HCT116 (cell line): ENCODE results near the gene SEPHS1. TPM values are rescaled to one million over a fixed set of nuclear protein-coding genes. Genes with fewer than 3 reads are reported as not detected.

Source experiments
- ATAC-seq: fragments of 200-7000 bp; cut with Tn5 transposase; 2 replicates; pipeline ENCODE4 v1.9.1; 2020; ENCODE audit warnings: mild to moderate bottlenecking, moderate library complexity
- BruUV-seq: library from RNA; stranded (reverse); fragments of 400-500 nt; replicated peaks from 2 replicates; lab custom pipeline; 2021; lab: Mats Ljungman, UMichigan
- CTCF ChIA-PET: fragments of 300-600 bp; sonication (Branson Sonifier 250); formaldehyde crosslinking; loops from one replicate; lab custom pipeline; 2021; ENCODE audit warnings: antibody characterized with exemption; lab: Charles Lee
- POLR2A ChIA-PET: fragments of 300-600, 350-600 bp; sonication (Branson Sonifier 250); formaldehyde crosslinking; loops from one replicate; lab custom pipeline; 2021; ENCODE audit warnings: antibody characterized with exemption; lab: Charles Lee
- RAD21 ChIA-PET, 2 experiments: fragments of 300-600 bp; sonication (Branson Sonifier 250); formaldehyde crosslinking; loops; one replicate each; lab custom pipeline; 2023; ENCODE audit warnings: low total read pairs in 2 of 2; ENCODE audit not compliant: uncharacterized antibody in 2 of 2, unreplicated experiment in 2 of 2, low non-redundant PET in 1 of 2; lab: Charles Lee
- DNase-seq: peaks from one replicate; pipeline ENCODE4 v3.0.0-alpha.2; 2010; ENCODE audit warnings: low read depth, low spot score
- H2AFZ ChIP-seq: fragments of 200-600 bp; shearing (Covaris generic), sonication (generic); 2 replicates; pipeline ENCODE4 v1.6.1; 2017; ENCODE audit warnings: low read depth, mixed run types, mixed read lengths, antibody characterized with exemption, low read length; ENCODE audit not compliant: poor library complexity, severe bottlenecking
- H3K27ac ChIP-seq: 2 replicates; pipeline ENCODE4 v1.5.1; 2012; ENCODE audit warnings: low read depth, low read length
- H3K27me3 ChIP-seq: fragments of 200-600 bp; sonication (generic); 2 replicates; pipeline ENCODE4 v1.6.1; 2016; ENCODE audit warnings: mixed run types, low read length, mixed read lengths; ENCODE audit not compliant: insufficient read depth
- H3K36me3 ChIP-seq, 2 experiments: fragments of 200-500 bp in 1 of 2; fragments of 200-600 bp in 1 of 2; sonication (Bioruptor generic) in 1 of 2; sonication (generic) in 1 of 2; 2 replicates each; pipeline versions ENCODE4 v1.5.1 to v1.6.1; 2014 to 2016; ENCODE audit warnings: low read length in 2 of 2, inconsistent platforms in 1 of 2, mixed read lengths in 1 of 2, mixed run types in 1 of 2; ENCODE audit not compliant: insufficient read depth in 2 of 2, control insufficient read depth in 1 of 2
- H3K4me1 ChIP-seq, 2 experiments: fragments of 200-600 bp in 1 of 2; sonication (generic) in 1 of 2; 2 replicates each; pipeline versions ENCODE4 v1.5.1 to v1.6.1; 2012 to 2017; ENCODE audit warnings: low read length in 2 of 2, inconsistent platforms in 1 of 2, mild to moderate bottlenecking in 1 of 2, mixed read lengths in 1 of 2, mixed run types in 1 of 2, moderate library complexity in 1 of 2; ENCODE audit not compliant: insufficient read depth in 2 of 2, control insufficient read depth in 1 of 2
- H3K4me2 ChIP-seq: fragments of 200-600 bp; sonication (generic); 2 replicates; pipeline ENCODE4 v1.6.1; 2017; ENCODE audit warnings: mixed run types, low read length, mixed read lengths
- H3K4me3 ChIP-seq, 2 experiments: fragments of 200-600 bp in 1 of 2; sonication (generic) in 1 of 2; replicated peaks in 1 of 2; 2 replicates each; pipeline ENCODE4 v1.5.1; 2011 to 2016; ENCODE audit warnings: low read length in 2 of 2, control low read depth in 1 of 2, low read depth in 1 of 2, mild to moderate bottlenecking in 1 of 2, mixed read lengths in 1 of 2, mixed run types in 1 of 2
- H3K79me2 ChIP-seq: fragments of 200-600 bp; sonication (generic); 2 replicates; pipeline ENCODE4 v1.6.1; 2017; ENCODE audit warnings: mild to moderate bottlenecking, mixed run types, low read length, moderate library complexity, mixed read lengths; ENCODE audit not compliant: insufficient read depth
- H3K9ac ChIP-seq: fragments of 200-600 bp; sonication (generic); 2 replicates; pipeline ENCODE4 v1.6.1; 2016; ENCODE audit warnings: low read length, mixed read lengths
- H3K9me2 ChIP-seq: fragments of 200-600 bp; sonication (generic), shearing (Covaris generic); 2 replicates; pipeline ENCODE4 v1.6.1; 2017; ENCODE audit warnings: mixed run types, mild to moderate bottlenecking, moderate library complexity; ENCODE audit not compliant: insufficient read depth
- H3K9me3 ChIP-seq, 2 experiments: fragments of 200-500 bp in 1 of 2; fragments of 200-600 bp in 1 of 2; sonication (Bioruptor generic) in 1 of 2; sonication (generic) in 1 of 2; 2 replicates each; pipeline ENCODE4 v1.6.1; 2014 to 2017; ENCODE audit warnings: low read length in 2 of 2, mixed read lengths in 2 of 2, inconsistent platforms in 1 of 2, low read depth in 1 of 2, mild to moderate bottlenecking in 1 of 2, mixed run types in 1 of 2, moderate library complexity in 1 of 2; ENCODE audit not compliant: control insufficient read depth in 1 of 2, insufficient read depth in 1 of 2
- H4K20me1 ChIP-seq: fragments of 200-600 bp; sonication (generic), shearing (Covaris generic); 2 replicates; pipeline ENCODE4 v1.6.1; 2017; ENCODE audit warnings: mixed run types, mild to moderate bottlenecking, moderate library complexity; ENCODE audit not compliant: insufficient read depth
- CTCF ChIP-seq, 3 experiments: fragments of 200-600 bp in 1 of 3; sonication (generic) in 1 of 3; IDR thresholded peaks in 2 of 3; conservative IDR thresholded peaks in 1 of 3; 2 replicates each; pipeline ENCODE4 v1.5.1; 2012 to 2017; ENCODE audit warnings: low read depth in 2 of 3, low read length in 2 of 3, antibody characterized with exemption in 1 of 3, borderline replicate concordance in 1 of 3, control low read depth in 1 of 3, mild to moderate bottlenecking in 1 of 3, mixed read lengths in 1 of 3, mixed run types in 1 of 3, moderate library complexity in 1 of 3; ENCODE audit not compliant: insufficient read depth in 1 of 3
- EGR1 ChIP-seq: IDR thresholded peaks from 2 replicates; pipeline ENCODE4 v1.6.1; 2012; ENCODE audit warnings: low read depth
- EZH2 ChIP-seq: fragments of 200-600 bp; sonication (generic); IDR thresholded peaks from 2 replicates; pipeline ENCODE4 v1.6.1; 2017; ENCODE audit warnings: antibody characterized with exemption, mixed run types
- EZH2phosphoT487 ChIP-seq: fragments of 200-600 bp; IDR thresholded peaks from 2 replicates; pipeline ENCODE4 v1.6.1; 2018; ENCODE audit warnings: antibody characterized with exemption, borderline replicate concordance
- JUND ChIP-seq: IDR thresholded peaks from 2 replicates; pipeline ENCODE4 v1.6.1; 2012
- MAX ChIP-seq: IDR thresholded peaks from 2 replicates; pipeline ENCODE4 v1.6.1; 2012
- POLR2A ChIP-seq: IDR thresholded peaks from 2 replicates; pipeline ENCODE4 v1.7.0; 2011; ENCODE audit warnings: borderline replicate concordance; ENCODE audit not compliant: insufficient read depth, insufficient read length; ENCODE audit errors: extremely low read depth
- POLR2AphosphoS5 ChIP-seq: IDR thresholded peaks from 2 replicates; pipeline ENCODE4 v1.6.1; 2011; ENCODE audit warnings: mild to moderate bottlenecking, low read depth, low read length, moderate library complexity
- RAD21 ChIP-seq: IDR thresholded peaks from 2 replicates; pipeline ENCODE4 v1.6.1; 2012; ENCODE audit warnings: low read depth, mild to moderate bottlenecking
- SIN3A ChIP-seq: IDR thresholded peaks from 2 replicates; pipeline ENCODE4 v1.6.1; 2012; ENCODE audit warnings: low read depth
- TCF7L2 ChIP-seq: IDR thresholded peaks from 2 replicates; pipeline ENCODE4 v1.7.0; 2011; ENCODE audit warnings: borderline replicate concordance, inconsistent platforms; ENCODE audit not compliant: insufficient read depth, insufficient read length; ENCODE audit errors: extremely low read depth
- ZBTB33 ChIP-seq: IDR thresholded peaks from 2 replicates; pipeline ENCODE4 v1.6.1; 2011; ENCODE audit warnings: mild to moderate bottlenecking, low read length, moderate library complexity; ENCODE audit not compliant: insufficient replicate concordance; ENCODE audit errors: extremely low read depth
- ZFX ChIP-seq: fragments of 450-650 bp; IDR thresholded peaks from 2 replicates; pipeline ENCODE4 v1.6.1; 2017
- intact Hi-C: fragments of 100-400 bp; cut with micrococcal nuclease; formaldehyde crosslinking; loops from 2 replicates; pipeline ENCODE4 v1.10.0; 2022
- total RNA-seq: library from RNA; stranded (reverse); gene quantifications from one replicate; pipeline ENCODE4 v1.2.1, GENCODE V29; 2021; ENCODE audit not compliant: unreplicated experiment

Gene SEPHS1
- total RNA-seq, 1 experiment from 2014 or later, result 51.7 TPM

GRCh38 chr10:13302821-13303555, 45.1 kb downstream of the SEPHS1 start:
- Histone ChIP-seq H2AFZ (peak overlapping the region; percentile 85), H3K4me1 (peaks cover 15 to 34% of the 10 kb centered on the region in 2 experiments), H3K9ac (0 out of 2 replicates have a peak overlapping the region, but pooled peaks have one; percentile 73), H3K27ac (peak overlapping the region; percentile 69), H3K79me2 (no peaks in the 10 kb centered on the region), H3K4me3 (peak overlapping the region; percentile 32 to 66), H3K27me3 (no peaks in the 10 kb centered on the region), H3K9me3 (no peaks in the 10 kb centered on the region), H4K20me1 (no peaks in the 10 kb centered on the region), H3K9me2 (no peaks in the 10 kb centered on the region), H3K36me3 (no peaks in the 10 kb centered on the region), H3K4me2 (peak overlapping the region; percentile 93)
- DNase-seq, result no peak
- no peak for TF ChIP-seq SIN3A
- no peak for TF ChIP-seq EZH2phosphoT487
- no peak for TF ChIP-seq MAX
- no peak for TF ChIP-seq ZFX
- no peak for TF ChIP-seq TCF7L2
- TF ChIP-seq ZBTB33, result no peak
- no peak for TF ChIP-seq POLR2A
- TF ChIP-seq EGR1, result no peak
- no peak for TF ChIP-seq POLR2AphosphoS5
- TF ChIP-seq JUND, result no peak
- TF ChIP-seq RAD21, result no peak
- TF ChIP-seq CTCF (IDR thresholded peaks at IDR 0.05 in 2 of 3, conservative IDR thresholded peaks at IDR 0.05 in 1 of 3; ENCODE audit: borderline replicate concordance in 1 of 3, insufficient read depth in 1 of 3, low read depth in 2 of 3, low read length in 2 of 3), result no peak
- TF ChIP-seq EZH2, result no peak
- RAD21 ChIA-PET, result no interaction called here
- POLR2A ChIA-PET, result interaction anchor here (0.7 to 1.5 kb wide), 4 partner anchors 11 to 203 kb away, joined by 3 to 4 read pairs (median 4); no protein-coding TSS in a partner anchor
- BruUV-seq, result no TSS peak
- CTCF ChIA-PET, result interaction anchor here (0.9 to 3.3 kb wide), 13 partner anchors 8 to 234 kb away, joined by 3 to 15 read pairs (median 5); partner anchors contain the start of genes MCM10 and OPTN
- no peak for ATAC-seq
- intact Hi-C loops, result loop anchor here (1.0 to 5.0 kb wide), 5 partner anchors 46 to 204 kb away; partner anchors contain the start of genes MCM10 and SEPHS1
